ENCODE measurements around the gene ALDOC. TPM values are rescaled to one million over a fixed set of nuclear protein-coding genes. Genes with fewer than 3 reads are reported as not detected.

ALDOC gene
- total RNA-seq, 2 experiments from 2014 or later: 46.2 to 62.4 TPM

GRCh38 chr17:28529013-28529400, 47.7 kb downstream of the ALDOC start:
- Histone ChIP-seq H4K20me1 (ENCODE audit: insufficient read depth, low read length) (no peaks in the 10 kb centered on the region), H3K9me2 (ENCODE audit: insufficient read depth, low read length) (no peaks in the 10 kb centered on the region), H2AFZ (ENCODE audit: low read length) (no peak overlapping the region), H3K27ac (ENCODE audit: low read depth, low read length, poor library complexity, severe bottlenecking) (no peak overlapping the region), H3K9me3 (ENCODE audit: low read length) (no peaks in the 10 kb centered on the region), H3K36me3 (ENCODE audit: insufficient read depth, low read length) (no peaks in the 10 kb centered on the region), H3K4me2 (ENCODE audit: low read length) (no peak overlapping the region), H3K4me1 (ENCODE audit: insufficient read depth, low read length, poor library complexity, severe bottlenecking) (no peaks in the 10 kb centered on the region), H3K4me3 (ENCODE audit: low read depth, low read length, poor library complexity, severe bottlenecking) (no peak overlapping the region), H3K79me2 (ENCODE audit: insufficient read depth, low read depth, low read length) (no peaks in the 10 kb centered on the region)
- BruUV-seq (replicated peaks): no TSS peak
- DNase-seq (ENCODE audit: low spot score): no peak
- intact Hi-C loops (cut with micrococcal nuclease; ENCODE audit: unreplicated experiment): no loop called here
- POLR2A ChIA-PET: no interaction called here
- CTCF ChIA-PET (ENCODE audit: unreplicated experiment): no interaction called here
- TF ChIP-seq CTCF (conservative IDR thresholded peaks at IDR 0.05; ENCODE audit: low read length) (no peak), EZH2phosphoT487 (IDR thresholded peaks at IDR 0.05; ENCODE audit: borderline replicate concordance, low read depth, low read length) (no peak)

GRCh38 chr17:28528327-28529012, 48.2 kb downstream of the ALDOC start:
- H3K4me3 ChIP-seq (ENCODE audit: low read depth, low read length, poor library complexity, severe bottlenecking): no peak overlapping the region
- no peaks in the 10 kb centered on the region for H4K20me1 ChIP-seq (ENCODE audit: insufficient read depth, low read length)
- H3K79me2 ChIP-seq (ENCODE audit: insufficient read depth, low read depth, low read length): no peaks in the 10 kb centered on the region
- H3K4me2 ChIP-seq (ENCODE audit: low read length): no peak overlapping the region
- H3K27ac ChIP-seq (ENCODE audit: low read depth, low read length, poor library complexity, severe bottlenecking): no peak overlapping the region
- H3K9me3 ChIP-seq (ENCODE audit: low read length): no peaks in the 10 kb centered on the region
- TF ChIP-seq EZH2phosphoT487 (IDR thresholded peaks at IDR 0.05; ENCODE audit: borderline replicate concordance, low read depth, low read length) (no peak), CTCF (conservative IDR thresholded peaks at IDR 0.05; ENCODE audit: low read length) (no peak)
- BruUV-seq (replicated peaks): no TSS peak
- no peak for DNase-seq (ENCODE audit: low spot score)
- no peaks in the 10 kb centered on the region for H3K9me2 ChIP-seq (ENCODE audit: insufficient read depth, low read length)
- H3K4me1 ChIP-seq (ENCODE audit: insufficient read depth, low read length, poor library complexity, severe bottlenecking): no peaks in the 10 kb centered on the region
- ChIA-PET POLR2A (no interaction called here), CTCF (ENCODE audit: unreplicated experiment) (no interaction called here)
- no peaks in the 10 kb centered on the region for H3K36me3 ChIP-seq (ENCODE audit: insufficient read depth, low read length)
- no peak overlapping the region for H2AFZ ChIP-seq (ENCODE audit: low read length)
- intact Hi-C loops (cut with micrococcal nuclease; ENCODE audit: unreplicated experiment): no loop called here

- ChIA-PET POLR2A (no interaction called here), CTCF (ENCODE audit: unreplicated experiment) (no interaction called here)
- H3K79me2 ChIP-seq (ENCODE audit: insufficient read depth, low read depth, low read length): no peaks in the 10 kb centered on the region
- DNase-seq (ENCODE audit: low spot score): no peak
- no peaks in the 10 kb centered on the region for H3K4me1 ChIP-seq (ENCODE audit: insufficient read depth, low read length, poor library complexity, severe bottlenecking)
- H4K20me1 ChIP-seq (ENCODE audit: insufficient read depth, low read length): no peaks in the 10 kb centered on the region
- no peak overlapping the region for H3K4me2 ChIP-seq (ENCODE audit: low read length)
- H2AFZ ChIP-seq (ENCODE audit: low read length): no peak overlapping the region
- no peaks in the 10 kb centered on the region for H3K9me3 ChIP-seq (ENCODE audit: low read length)
- H3K9me2 ChIP-seq (ENCODE audit: insufficient read depth, low read length): no peaks in the 10 kb centered on the region
- no peak overlapping the region for H3K27ac ChIP-seq (ENCODE audit: low read depth, low read length, poor library complexity, severe bottlenecking)
- H3K4me3 ChIP-seq (ENCODE audit: low read depth, low read length, poor library complexity, severe bottlenecking): no peak overlapping the region
- no TSS peak for BruUV-seq (replicated peaks)
- no peaks in the 10 kb centered on the region for H3K36me3 ChIP-seq (ENCODE audit: insufficient read depth, low read length)
- no peak for TF ChIP-seq EZH2phosphoT487 (IDR thresholded peaks at IDR 0.05; ENCODE audit: borderline replicate concordance, low read depth, low read length)
- no peak for TF ChIP-seq CTCF (conservative IDR thresholded peaks at IDR 0.05; ENCODE audit: low read length)
- intact Hi-C loops (cut with micrococcal nuclease; ENCODE audit: unreplicated experiment): no loop called here
Measured at GRCh38 chr17:28527859-28528258, 48.8 kb downstream of the ALDOC start.

Measured in OCI-LY7 (cell line).